Naive B cell (primary cell): ENCODE results near the gene FKBP1B. TPM values are rescaled to one million over a fixed set of nuclear protein-coding genes. Genes with fewer than 3 reads are reported as not detected.
"Not testable (repeated sequence)": the region's sequence is repeated elsewhere in the genome, so short reads cannot be mapped to it uniquely, and the experiment has no call there.

Source experiments
- ATAC-seq, 2 donors: fragments of 150-1000 bp; cut with Tn5 transposase; 2 replicates each; pipeline ENCODE4 v1.10.0; 2021; ENCODE audit warnings: low read depth in 2 of 2, mild to moderate bottlenecking in 2 of 2, moderate library complexity in 2 of 2
- DNase-seq: peaks from one replicate; pipeline ENCODE4 v3.0.0; 2022
- H3K27ac Mint-ChIP-seq, 6 donors: one replicate each; pipeline ENCODE4 v1.8.0; 2020 to 2022; ENCODE audit warnings: mild to moderate bottlenecking in 6 of 6, mixed read lengths in 6 of 6, moderate library complexity in 5 of 6, inconsistent platforms in 2 of 6
- H3K27me3 Mint-ChIP-seq, 3 donors: one replicate each; pipeline ENCODE4 v1.8.0; 2021 to 2022; ENCODE audit warnings: mixed read lengths in 3 of 3, mild to moderate bottlenecking in 1 of 3
- H3K36me3 Mint-ChIP-seq, 2 donors: one replicate each; pipeline ENCODE4 v1.8.0; 2020 to 2022; ENCODE audit warnings: mixed read lengths in 2 of 2, inconsistent platforms in 1 of 2, mild to moderate bottlenecking in 1 of 2
- H3K4me1 Mint-ChIP-seq, 3 donors: one replicate each; pipeline ENCODE4 v1.8.0; 2020 to 2022; ENCODE audit warnings: mixed read lengths in 3 of 3, inconsistent platforms in 1 of 3, mild to moderate bottlenecking in 1 of 3, moderate library complexity in 1 of 3
- H3K4me3 Mint-ChIP-seq, 8 donors: one replicate each; pipeline ENCODE4 v1.8.0; 2020 to 2022; ENCODE audit warnings: mild to moderate bottlenecking in 8 of 8, mixed read lengths in 8 of 8, moderate library complexity in 8 of 8, inconsistent platforms in 2 of 8
- H3K9me3 Mint-ChIP-seq, 7 donors: one replicate each; pipeline ENCODE4 v1.8.0; 2020 to 2022; ENCODE audit warnings: mixed read lengths in 7 of 7, mild to moderate bottlenecking in 5 of 7, inconsistent platforms in 2 of 7, moderate library complexity in 1 of 7
- polyA plus RNA-seq, 6 donors: library from polyadenylated mRNA; unstranded; fragments of 300-500 nt; fragmentation: Illumina TruSeq; gene quantifications; one replicate each; pipeline ENCODE4 v1.2.3, GENCODE V29; 2021; ENCODE audit warnings: low read depth in 6 of 6

Gene FKBP1B
- polyA plus RNA-seq, 6 donors from 2014 or later, result 1.4 to 2.4 (median 1.4) TPM; not detected in 1

DNA sequence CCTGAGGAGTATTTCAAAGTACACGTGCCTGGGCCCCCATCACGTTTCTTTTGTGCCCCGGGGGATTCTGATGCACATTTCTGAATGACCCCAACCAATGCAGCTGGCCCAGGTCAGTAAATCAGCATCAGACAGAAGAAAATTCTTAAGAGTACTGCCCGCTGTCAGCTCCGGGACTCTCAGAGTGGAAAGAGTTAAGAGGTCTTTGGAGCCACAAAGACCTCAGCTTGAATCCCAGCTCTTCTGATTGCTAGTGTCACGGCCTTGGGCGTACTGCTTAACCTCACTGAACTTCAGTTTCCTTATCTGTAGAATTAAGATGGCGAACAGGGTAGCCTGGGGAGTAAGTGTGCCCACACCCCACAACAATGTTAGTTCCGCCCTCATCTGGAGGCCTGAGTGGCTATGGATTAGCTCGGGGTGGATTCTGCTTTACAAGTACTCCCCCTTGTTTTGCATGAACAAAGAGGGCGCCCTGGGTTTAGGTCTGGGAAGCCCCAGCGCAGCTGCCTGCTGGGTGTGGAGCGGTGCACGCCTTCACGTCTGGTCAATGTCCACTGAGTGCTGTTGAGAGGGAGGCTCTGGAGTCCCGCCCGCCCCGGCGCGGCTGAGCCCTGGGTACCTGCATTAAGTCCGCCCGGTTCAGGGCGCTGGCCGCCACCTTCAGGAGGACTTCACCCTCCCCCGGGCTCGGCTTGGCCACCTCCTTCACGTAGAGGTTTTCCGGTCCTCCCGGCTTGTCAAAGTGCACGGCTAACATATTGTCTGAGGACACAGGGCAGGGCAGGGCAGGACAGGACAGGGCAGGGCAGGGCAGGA lies 34.2 kb downstream of the FKBP1B start:
- peak; percentile 84 to 88 for ATAC-seq
- H3K4me1 Mint-ChIP-seq, result peaks cover 14 to 17% (median 14%) of the 10 kb centered on the region in 3 donors
- H3K9me3 Mint-ChIP-seq, result no peaks in the 10 kb centered on the region
- DNase-seq, result peak; percentile 69
- H3K36me3 Mint-ChIP-seq, result peaks cover 0 to 8% of the 10 kb centered on the region in 2 donors
- H3K4me3 Mint-ChIP-seq, result peak overlapping the region; percentile 89 to 97 (median 92)
- peak overlapping the region; percentile 33 to 93 (median 86) for H3K27ac Mint-ChIP-seq
- H3K27me3 Mint-ChIP-seq, result no peaks in the 10 kb centered on the region

- peaks cover 0 to 8% of the 10 kb centered on the region in 2 donors for H3K36me3 Mint-ChIP-seq
- ATAC-seq (peak; percentile 81 to 82), DNase-seq (peak; percentile 84)
- peak within 1 kb of the TSS; percentile 89 to 97 (median 92) for H3K4me3 Mint-ChIP-seq
- H3K27ac Mint-ChIP-seq, result peak within 1 kb of the TSS; percentile 33 to 93 (median 86)
- H3K4me1 Mint-ChIP-seq, result peaks cover 14 to 17% (median 14%) of the 10 kb centered on the region in 3 donors
- H3K9me3 Mint-ChIP-seq, result no peaks in the 10 kb centered on the region
- H3K27me3 Mint-ChIP-seq, result no peaks in the 10 kb centered on the region
Measured at GRCh38 chr2:24084386-24085199, 35.1 kb downstream of the FKBP1B start, which contains the start of gene TP53I3. Gene TP53I3, minus strand, starts transcription at chr2:24084834. Its CDS starts 508 bp downstream, at chr2:24084326.

DNA sequence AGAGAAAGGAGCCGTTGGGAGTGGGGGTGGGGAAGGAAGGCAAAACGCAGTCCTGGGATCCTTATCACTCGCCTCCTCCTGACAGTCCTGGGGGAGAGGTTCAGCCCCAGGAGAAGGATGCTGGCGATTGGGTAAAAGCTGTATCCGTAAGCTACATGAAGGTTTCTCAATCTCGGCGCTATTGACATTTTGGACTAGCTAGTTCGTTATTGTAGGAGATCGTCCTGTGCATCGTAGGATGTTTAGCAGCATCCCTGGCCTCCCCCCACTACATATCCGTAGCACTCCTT lies 35.6 kb downstream of the FKBP1B start:
- peak overlapping the region in 7 of 8 donors; percentile 24 to 97 (median 92) for H3K4me3 Mint-ChIP-seq
- H3K27ac Mint-ChIP-seq, result peak overlapping the region in 1 of 6 donors; percentile 70
- no peaks in the 10 kb centered on the region for H3K27me3 Mint-ChIP-seq
- H3K36me3 Mint-ChIP-seq, result peaks cover 0 to 8% of the 10 kb centered on the region in 2 donors
- no peak for ATAC-seq
- no peak for DNase-seq
- H3K4me1 Mint-ChIP-seq, result peaks cover 14 to 17% (median 14%) of the 10 kb centered on the region in 3 donors
- H3K9me3 Mint-ChIP-seq, result no peaks in the 10 kb centered on the region

GRCh38 chr2:24086241-24086640 lies 36.7 kb downstream of the FKBP1B start:
- peaks cover 0 to 8% of the 10 kb centered on the region in 2 donors for H3K36me3 Mint-ChIP-seq
- peak overlapping the region in 2 of 8 donors; percentile 69 to 72 for H3K4me3 Mint-ChIP-seq

GRCh38 chr2:24087032-24087431 lies 37.5 kb downstream of the FKBP1B start:
- peak overlapping the region in 1 of 6 donors; percentile 51 for H3K27ac Mint-ChIP-seq
- no peak for DNase-seq

More at GRCh38 chr2:24086241-24086640, 36.7 kb downstream of the FKBP1B start:
- no peak overlapping the region for H3K27ac Mint-ChIP-seq
- H3K4me1 Mint-ChIP-seq, result peaks cover 14 to 17% (median 14%) of the 10 kb centered on the region in 3 donors
- no peaks in the 10 kb centered on the region for H3K9me3 Mint-ChIP-seq
- DNase-seq (no peak), ATAC-seq (no peak)
- H3K27me3 Mint-ChIP-seq, result no peaks in the 10 kb centered on the region

DNA sequence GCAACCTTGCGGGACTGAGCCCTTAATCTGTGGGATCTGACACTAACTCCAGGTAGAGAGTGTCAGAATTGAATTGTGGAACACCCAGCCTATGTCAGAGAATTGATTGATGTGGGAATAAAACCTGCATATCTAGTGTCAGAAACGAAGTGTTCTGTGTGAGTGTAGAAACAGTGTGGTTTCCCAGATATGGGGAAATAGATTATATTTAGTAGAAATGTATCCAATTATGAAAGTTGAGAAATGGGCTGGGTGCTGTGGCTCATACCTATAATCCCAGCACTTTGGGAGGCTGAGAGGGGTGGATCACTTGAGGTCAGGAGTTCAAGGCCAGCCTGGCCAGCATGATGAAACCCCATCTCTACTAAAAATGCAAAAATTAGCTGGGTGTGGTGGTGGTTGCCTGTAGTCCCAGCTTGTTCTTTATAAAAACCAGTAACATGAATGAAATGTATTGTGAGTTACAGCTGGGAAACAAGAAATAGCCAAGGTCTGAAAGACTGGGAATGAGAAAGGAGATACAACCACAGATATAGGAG lies 39.3 kb downstream of the FKBP1B start:
- DNase-seq (no peak), ATAC-seq (no peak)
- H3K4me1 Mint-ChIP-seq, result peaks cover 3 to 11% (median 8%) of the 10 kb centered on the region in 3 donors
- peaks cover 0 to 2% (median 0%) of the 10 kb centered on the region in 7 donors for H3K9me3 Mint-ChIP-seq
- no peaks in the 10 kb centered on the region for H3K27me3 Mint-ChIP-seq
- no peaks in the 10 kb centered on the region for H3K36me3 Mint-ChIP-seq
- no peak overlapping the region for H3K4me3 Mint-ChIP-seq
- no peak overlapping the region for H3K27ac Mint-ChIP-seq

More at GRCh38 chr2:24087032-24087431, 37.5 kb downstream of the FKBP1B start:
- no peak for ATAC-seq
- H3K36me3 Mint-ChIP-seq, result peaks cover 0 to 6% of the 10 kb centered on the region in 2 donors
- peak overlapping the region in 1 of 8 donors; percentile 75 for H3K4me3 Mint-ChIP-seq
- no peaks in the 10 kb centered on the region for H3K27me3 Mint-ChIP-seq
- no peaks in the 10 kb centered on the region for H3K9me3 Mint-ChIP-seq
- peaks cover 14 to 17% (median 14%) of the 10 kb centered on the region in 3 donors for H3K4me1 Mint-ChIP-seq

DNA sequence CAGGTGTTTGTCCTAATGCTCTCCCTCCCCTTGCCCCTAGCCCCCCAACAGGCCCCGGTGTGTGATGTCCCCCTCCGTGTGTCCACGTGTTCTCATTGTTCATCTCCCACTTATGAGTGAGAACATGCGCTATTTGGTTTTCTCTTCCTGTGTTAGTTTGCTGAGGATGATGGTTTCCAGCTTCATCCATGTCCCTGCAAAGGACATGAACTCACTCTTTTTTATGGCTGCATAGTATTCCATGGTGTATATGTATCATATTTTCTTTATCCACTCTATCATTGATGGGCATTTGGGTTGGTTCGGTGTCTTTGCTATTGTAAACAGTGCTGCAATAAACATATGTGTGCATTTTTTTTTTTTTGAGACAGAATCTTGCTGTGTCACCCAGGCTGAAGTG lies 43.7 kb downstream of the FKBP1B start:
- not testable (repeated sequence) for H3K4me3 Mint-ChIP-seq, H3K27me3 Mint-ChIP-seq, H3K9me3 Mint-ChIP-seq, ATAC-seq, H3K4me1 Mint-ChIP-seq, DNase-seq, H3K27ac Mint-ChIP-seq
- H3K36me3 Mint-ChIP-seq, result peaks cover 8 to 13% of the 10 kb centered on the region in 2 donors

DNA sequence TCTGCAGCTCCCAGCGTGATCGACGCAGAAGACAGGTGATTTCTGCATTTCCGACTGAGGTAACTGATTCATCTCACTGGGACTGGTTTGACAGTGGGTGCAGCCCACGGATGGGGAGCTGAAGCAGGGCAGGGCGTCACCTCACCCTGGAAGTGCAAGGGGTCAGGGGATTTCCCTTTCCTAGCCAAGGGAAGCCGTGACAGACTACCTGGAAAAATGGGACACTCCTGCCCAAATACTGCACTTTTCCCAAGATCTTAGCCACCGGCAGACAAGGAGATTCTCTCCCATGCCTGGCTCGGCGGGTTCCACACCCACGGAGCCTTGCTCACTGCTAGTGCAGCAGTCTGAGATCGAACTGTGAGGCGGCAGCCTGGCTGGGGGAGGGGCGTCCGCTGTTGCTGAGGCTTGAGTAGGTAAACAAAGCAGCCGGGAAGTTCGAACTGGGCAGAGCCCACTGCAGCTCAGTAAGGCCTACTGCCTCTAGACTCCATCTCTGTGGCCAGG lies 45.7 kb downstream of the FKBP1B start:
- H3K27ac Mint-ChIP-seq, H3K27me3 Mint-ChIP-seq, H3K9me3 Mint-ChIP-seq, H3K4me1 Mint-ChIP-seq, ATAC-seq, DNase-seq: not testable (repeated sequence)
- Mint-ChIP-seq H3K4me3 (peak overlapping the region in 1 of 8 donors; percentile 10), H3K36me3 (peaks cover 8 to 15% of the 10 kb centered on the region in 2 donors)

- not testable (repeated sequence) for H3K27me3 Mint-ChIP-seq, H3K4me3 Mint-ChIP-seq, H3K27ac Mint-ChIP-seq, DNase-seq, ATAC-seq
- Mint-ChIP-seq H3K4me1 (peaks cover 15 to 29% (median 26%) of the 10 kb centered on the region in 3 donors), H3K9me3 (peaks cover 0 to 13% (median 5%) of the 10 kb centered on the region in 7 donors), H3K36me3 (peaks cover 12 to 23% of the 10 kb centered on the region in 2 donors)
Measured at GRCh38 chr2:24100732-24101131, 51.2 kb downstream of the FKBP1B start.

DNA sequence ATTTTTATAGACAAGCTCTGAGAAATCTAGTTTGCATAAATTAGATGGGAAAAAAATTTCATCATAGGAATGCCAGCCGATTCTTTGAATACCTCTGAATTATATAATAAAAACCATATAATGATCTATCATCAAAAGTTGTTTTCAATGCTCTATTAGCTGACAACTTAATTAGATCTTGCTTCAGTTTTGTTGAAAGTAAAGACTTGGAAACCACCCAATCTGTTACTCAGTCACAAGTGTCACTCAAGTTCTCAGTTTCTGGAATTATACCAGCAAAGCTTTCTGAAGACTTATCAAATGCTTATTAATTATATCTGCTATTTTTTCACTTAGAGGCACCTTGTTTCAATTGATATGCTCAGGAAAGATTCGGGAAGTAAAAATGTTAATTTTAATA lies 52.5 kb downstream of the FKBP1B start:
- peaks cover 4 to 22% of the 10 kb centered on the region in 2 donors for H3K36me3 Mint-ChIP-seq
- peaks cover 15 to 30% (median 26%) of the 10 kb centered on the region in 3 donors for H3K4me1 Mint-ChIP-seq
- no peaks in the 10 kb centered on the region for H3K27me3 Mint-ChIP-seq
- no peak for ATAC-seq
- no peak overlapping the region for H3K27ac Mint-ChIP-seq
- no peak overlapping the region for H3K4me3 Mint-ChIP-seq
- DNase-seq, result no peak
- H3K9me3 Mint-ChIP-seq, result peaks cover 0 to 21% (median 10%) of the 10 kb centered on the region in 7 donors

DNA sequence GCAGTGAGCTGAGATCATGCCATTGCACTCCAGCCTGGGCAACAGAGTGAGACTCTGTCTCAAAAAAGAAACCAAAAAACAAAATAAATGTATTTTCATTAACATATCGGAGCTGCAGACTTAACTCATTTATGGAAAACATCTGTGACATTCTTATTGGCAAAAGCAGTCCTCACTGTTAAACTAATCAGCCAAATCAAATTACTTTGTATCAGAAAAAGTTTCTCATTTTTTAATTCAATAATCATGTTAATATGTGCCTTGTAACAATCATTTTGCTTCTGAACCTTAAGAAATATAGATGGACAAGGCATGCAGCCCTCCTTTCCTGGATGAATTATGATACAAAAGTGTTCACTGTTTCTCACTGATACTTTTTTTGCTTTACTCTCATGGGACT lies 53.1 kb downstream of the FKBP1B start:
- Mint-ChIP-seq H3K9me3 (peaks cover 2 to 26% (median 15%) of the 10 kb centered on the region in 7 donors), H3K36me3 (peaks cover 4 to 29% of the 10 kb centered on the region in 2 donors), H3K4me1 (peaks cover 15 to 30% (median 26%) of the 10 kb centered on the region in 3 donors), H3K4me3 (no peak overlapping the region), H3K27me3 (no peaks in the 10 kb centered on the region), H3K27ac (no peak overlapping the region)
- no peak for DNase-seq
- ATAC-seq, result no peak

DNA sequence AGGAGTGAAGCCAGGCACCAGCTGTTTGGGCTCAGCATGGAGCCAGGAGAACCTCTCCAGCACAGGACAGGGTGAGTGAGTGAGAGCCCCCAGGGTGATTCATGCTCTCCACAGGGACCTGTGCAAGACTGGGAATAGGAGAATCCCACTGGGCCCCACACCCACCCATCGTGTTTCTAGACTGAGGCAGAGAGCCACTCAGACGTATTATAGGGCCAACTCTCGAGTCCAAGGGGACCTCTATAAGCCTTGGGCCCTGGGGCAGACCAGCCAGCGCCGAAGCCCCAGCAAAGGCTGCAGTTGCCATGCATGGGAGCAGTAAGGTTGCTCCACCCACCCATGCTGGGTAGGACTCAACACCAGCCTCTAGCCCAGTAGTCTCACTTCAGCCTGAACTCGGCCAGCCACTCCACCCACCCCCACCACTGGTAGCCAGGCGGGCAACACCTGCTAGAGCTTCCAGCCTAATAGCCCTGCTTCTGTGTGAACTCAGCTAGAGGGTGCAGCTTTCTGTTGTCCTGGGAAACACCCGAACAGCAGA lies 54.6 kb downstream of the FKBP1B start:
- H3K4me3 Mint-ChIP-seq, result peak overlapping the region in 3 of 8 donors; percentile 22 to 80 (median 65)
- ATAC-seq, result no peak
- peaks cover 5 to 34% (median 19%) of the 10 kb centered on the region in 7 donors for H3K9me3 Mint-ChIP-seq
- no peak for DNase-seq
- peaks cover 15 to 26% (median 24%) of the 10 kb centered on the region in 3 donors for H3K4me1 Mint-ChIP-seq
- no peaks in the 10 kb centered on the region for H3K27me3 Mint-ChIP-seq
- H3K36me3 Mint-ChIP-seq, result peaks cover 4 to 26% of the 10 kb centered on the region in 2 donors
- peak overlapping the region in 1 of 6 donors; percentile 62 for H3K27ac Mint-ChIP-seq
